Renal cortex interstitium (tissue), 11 donors: ENCODE data around the gene MYO1B. TPM values are rescaled to one million over a fixed set of nuclear protein-coding genes. Genes with fewer than 3 reads are reported as not detected.

Experiments used
- DNase-seq, 11 donors: peaks; one replicate each; pipeline ENCODE4 v3.0.0-alpha.2; 2013; ENCODE audit warnings: low read depth in 9 of 11, low spot score in 4 of 11; ENCODE audit errors: extremely low read depth in 1 of 11
- polyA plus RNA-seq, 3 donors: library from polyadenylated mRNA; unstranded; fragments of 120-200 nt; gene quantifications; one replicate each; pipeline ENCODE4 v1.2.1, GENCODE V29; 2013; ENCODE audit not compliant: insufficient read length in 3 of 3

Gene MYO1B
- polyA plus RNA-seq, 3 donors: 92.5 to 123 (median 118) TPM

DNA sequence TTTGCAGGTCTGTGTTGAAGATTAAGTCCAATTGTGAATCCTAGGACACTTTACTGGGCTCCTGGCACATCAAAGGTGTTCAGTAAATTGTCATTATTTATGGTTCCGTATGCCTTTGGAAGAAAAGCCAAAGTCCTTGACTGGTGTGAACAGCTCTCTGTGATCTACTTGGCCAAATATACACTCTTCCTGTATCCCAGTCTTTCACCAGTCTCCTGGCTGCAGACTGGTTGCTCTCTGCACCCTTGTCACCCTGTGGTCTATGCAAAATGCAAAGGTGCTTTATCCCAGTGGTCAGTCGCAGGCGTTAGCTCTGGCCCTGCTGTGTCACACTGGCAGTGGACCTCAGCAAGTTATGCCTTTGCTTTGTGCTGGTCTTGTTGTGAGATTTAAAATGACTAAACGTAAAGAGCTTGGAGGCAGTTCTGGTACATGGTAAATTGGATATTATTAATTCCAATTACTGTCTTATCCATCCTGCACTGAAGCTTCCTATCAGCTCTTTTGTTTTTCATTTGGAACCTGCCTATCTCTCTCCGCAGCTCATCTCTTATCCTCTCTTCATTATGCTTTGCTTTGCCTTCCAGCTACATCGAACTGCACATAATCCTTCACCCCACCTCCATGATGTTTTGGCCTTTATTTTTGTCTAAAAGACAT, 83.1 kb downstream of the MYO1B start:
- DNase-seq: no peak

- no peak for DNase-seq
These were observed 84.6 kb downstream of the MYO1B start for GRCh38 chr2:191329841-191330240.

- DNase-seq: no peak
These were observed 88.7 kb downstream of the MYO1B start for GRCh38 chr2:191333911-191334357.

DNA sequence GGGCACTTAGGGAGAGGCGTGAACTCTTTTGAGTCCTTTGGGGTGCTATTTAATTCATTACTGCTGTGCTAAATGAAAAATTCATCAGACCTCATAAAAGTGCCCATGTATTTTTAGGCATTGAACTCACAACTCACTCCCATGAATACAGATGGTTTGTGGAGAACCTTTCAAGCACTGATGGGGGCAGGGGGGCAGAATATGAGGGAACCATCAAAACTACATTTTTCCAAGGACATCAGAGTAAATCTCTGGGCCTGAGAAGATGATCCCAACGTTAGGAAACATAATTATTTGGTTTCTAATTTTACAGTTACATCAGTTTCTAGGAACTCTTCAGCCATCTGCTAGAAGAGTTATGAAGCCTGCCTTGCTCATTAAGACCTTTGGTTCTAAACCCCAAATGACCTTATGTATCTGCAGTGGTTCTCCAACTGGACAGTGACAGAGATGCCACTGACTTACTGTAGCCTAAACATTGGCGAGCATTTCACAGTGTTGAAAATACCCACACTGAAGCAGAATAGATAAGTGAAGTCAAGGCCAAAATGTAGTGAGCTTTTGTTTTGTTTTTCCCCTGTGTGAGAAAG, 90.8 kb downstream of the MYO1B start:
- DNase-seq: no peak

GRCh38 chr2:191341436-191341835, 96.2 kb downstream of the MYO1B start:
- DNase-seq: no peak

DNA sequence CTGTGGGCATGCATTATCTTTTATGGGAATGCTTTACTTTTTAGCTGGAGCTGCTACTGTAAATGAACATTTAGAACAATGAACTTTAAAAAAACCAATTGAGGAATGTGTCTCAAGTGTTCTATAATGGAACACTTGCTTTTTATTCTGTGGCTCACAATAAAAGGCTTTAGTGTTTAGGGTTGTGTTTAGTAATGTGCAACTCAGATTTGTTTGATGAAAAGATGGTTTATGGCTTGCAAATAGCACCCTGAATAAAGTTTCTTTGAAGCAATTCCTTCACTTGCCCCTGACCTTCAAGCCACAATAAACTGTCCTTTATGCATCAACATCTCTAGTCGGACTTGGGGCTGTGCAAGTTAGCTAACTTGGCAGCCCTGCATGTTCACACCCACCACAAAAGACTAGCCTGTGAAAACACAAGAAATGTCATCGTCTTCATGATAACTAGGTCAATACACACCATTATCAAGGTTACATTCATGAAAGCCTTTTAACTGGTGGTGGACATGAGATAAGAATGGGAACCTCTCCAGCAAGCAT, 98.7 kb downstream of the MYO1B start:
- no peak for DNase-seq

- DNase-seq: no peak
These were observed 100.6 kb downstream of the MYO1B start for GRCh38 chr2:191345788-191346187.

DNA sequence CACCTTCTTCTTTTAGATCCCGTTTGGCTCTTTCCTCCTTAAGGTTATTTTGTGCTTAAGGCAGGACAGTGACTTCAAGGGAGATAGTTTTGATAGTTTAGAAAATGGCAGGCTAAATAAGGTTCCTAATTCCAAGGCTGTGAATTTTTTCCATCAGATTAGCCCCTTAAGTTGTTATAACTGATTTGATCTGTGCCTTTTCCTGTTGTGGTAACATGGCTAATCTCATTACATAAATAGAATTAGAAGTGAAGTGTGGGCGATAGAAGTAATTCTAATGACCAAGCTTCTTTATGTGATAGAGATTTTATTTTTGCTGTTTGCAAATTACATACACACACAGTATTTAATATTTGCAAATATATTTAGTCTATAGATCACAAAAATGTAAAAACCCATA, 102.0 kb downstream of the MYO1B start:
- no peak for DNase-seq

DNA sequence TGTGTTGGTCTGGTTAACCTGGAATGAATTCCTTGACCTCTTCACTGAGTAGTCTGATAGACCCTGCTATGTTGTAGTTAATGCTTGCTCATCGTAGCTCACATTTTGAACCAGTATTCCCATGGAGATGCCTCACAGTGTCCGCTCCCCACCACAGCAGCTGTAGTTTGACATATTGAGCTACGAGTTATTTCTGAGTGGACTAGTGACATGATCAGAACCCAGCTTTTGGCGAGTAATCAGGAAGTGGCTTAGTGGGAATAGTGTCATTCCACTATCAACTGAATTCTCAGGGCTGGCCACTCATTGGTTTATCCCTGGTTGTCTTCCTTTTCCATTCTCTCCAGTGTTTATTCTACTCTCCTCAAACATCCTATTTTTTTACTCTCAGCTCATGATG, 102.7 kb downstream of the MYO1B start:
- DNase-seq: no peak

GRCh38 chr2:191349990-191350389, 104.8 kb downstream of the MYO1B start:
- no peak for DNase-seq

- DNase-seq: no peak
These were observed 105.6 kb downstream of the MYO1B start for GRCh38 chr2:191350826-191351225.

- DNase-seq: no peak
These were observed 106.1 kb downstream of the MYO1B start for GRCh38 chr2:191351298-191351697.

GRCh38 chr2:191351921-191352320, 106.7 kb downstream of the MYO1B start:
- DNase-seq: no peak

- DNase-seq: no peak
These were observed 107.3 kb downstream of the MYO1B start for GRCh38 chr2:191352536-191352935.

GRCh38 chr2:191355170-191355758, 110.1 kb downstream of the MYO1B start:
- DNase-seq: no peak

DNA sequence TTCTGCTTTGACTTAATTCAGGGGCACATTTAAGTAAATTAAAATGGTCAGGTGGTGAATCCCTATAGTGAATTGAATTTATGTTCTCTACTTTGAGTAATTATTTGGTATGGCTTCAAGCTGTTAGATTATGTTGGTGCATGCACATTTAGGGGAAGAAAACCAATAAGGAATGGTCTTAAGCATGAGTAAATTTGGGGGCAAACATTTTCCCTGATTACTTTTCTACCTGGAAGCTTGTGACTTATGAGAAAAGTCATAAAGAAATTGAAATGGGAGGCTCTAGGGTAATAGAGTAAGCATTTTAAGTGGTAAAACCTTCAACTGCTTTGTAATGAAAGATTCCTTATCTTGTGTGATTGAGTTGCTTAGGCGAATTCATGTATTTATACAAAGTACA, 112.5 kb downstream of the MYO1B start:
- no peak for DNase-seq

- DNase-seq: no peak
These were observed 113.3 kb downstream of the MYO1B start for GRCh38 chr2:191358325-191359025.

DNA sequence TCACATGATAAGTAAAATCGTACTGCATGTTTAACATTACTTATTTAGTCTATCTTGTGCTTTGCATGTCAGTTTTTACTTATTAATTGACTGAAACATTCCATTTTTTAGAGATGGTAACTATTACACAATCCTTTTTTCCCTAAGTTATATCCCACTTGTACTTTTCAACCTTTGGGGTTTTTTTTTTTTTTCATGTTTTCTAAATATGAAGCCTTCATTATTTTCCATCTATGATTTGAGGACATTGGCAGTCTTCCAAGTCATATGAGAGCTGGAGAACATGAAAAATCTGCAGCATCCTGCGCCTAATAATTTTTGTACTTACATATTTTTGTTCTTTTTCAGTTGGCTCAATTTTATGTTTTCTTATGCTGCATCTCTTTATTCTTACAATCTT, 113.9 kb downstream of the MYO1B start:
- peak in 1 of 11 donors; percentile 12 for DNase-seq

DNA sequence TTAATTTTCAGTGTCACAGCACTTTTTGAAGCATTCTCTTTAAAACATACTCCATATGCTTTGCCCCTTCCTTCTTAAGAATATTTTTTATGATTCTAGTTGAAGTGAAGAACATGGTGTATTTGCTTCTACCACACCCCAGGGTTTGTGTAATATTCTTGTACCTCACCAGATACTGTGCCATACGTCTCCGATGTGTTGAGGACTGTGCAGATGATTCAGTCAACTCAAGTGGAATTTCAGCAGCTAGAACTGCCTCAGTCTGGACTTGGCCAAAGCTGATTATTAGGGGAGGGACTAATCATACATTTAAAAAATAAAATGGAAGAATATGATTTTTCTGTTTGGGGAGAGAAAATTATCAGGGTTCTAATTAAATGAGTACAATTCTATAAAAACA, 115.7 kb downstream of the MYO1B start:
- DNase-seq: no peak

GRCh38 chr2:191362841-191363240, 117.6 kb downstream of the MYO1B start:
- no peak for DNase-seq
